GM19372 (cell line): ENCODE measurements around the gene DLG5.
"Not testable (repeated sequence)": the region's sequence is repeated elsewhere in the genome, so short reads cannot be mapped to it uniquely, and the experiment has no call there.

ENCODE experiments used
- ATAC-seq: cut with Tn5 transposase; IDR thresholded peaks from one replicate; pipeline ENCODE4 v1.9.1; 2021; ENCODE audit warnings: mild to moderate bottlenecking, low read depth, moderate library complexity; ENCODE audit not compliant: unreplicated experiment

The DLG5 gene

GRCh38 chr10:77780180-77780579 is 146.4 kb downstream of the DLG5 start:
- no peak for ATAC-seq

- no peak for ATAC-seq
Measured at GRCh38 chr10:77776487-77776886, 150.1 kb downstream of the DLG5 start.

- no peak for ATAC-seq
Measured at GRCh38 chr10:77774940-77775391, 151.6 kb downstream of the DLG5 start.

GRCh38 chr10:77773631-77774426 is 152.7 kb downstream of the DLG5 start:
- no peak for ATAC-seq

- ATAC-seq = not testable (repeated sequence)
Measured at GRCh38 chr10:77772852-77773600, 153.5 kb downstream of the DLG5 start.

GRCh38 chr10:77771851-77772250 is 154.7 kb downstream of the DLG5 start:
- ATAC-seq = no peak

GRCh38 chr10:77771450-77771849 is 155.1 kb downstream of the DLG5 start:
- ATAC-seq = no peak

- no peak for ATAC-seq
Measured at GRCh38 chr10:77770868-77771175, 155.7 kb downstream of the DLG5 start.

- no peak for ATAC-seq
Measured at GRCh38 chr10:77770081-77770867, 156.3 kb downstream of the DLG5 start.

GRCh38 chr10:77768039-77768438 is 158.5 kb downstream of the DLG5 start:
- ATAC-seq = no peak

- no peak for ATAC-seq
Measured at GRCh38 chr10:77763453-77764430, 162.8 kb downstream of the DLG5 start.

- ATAC-seq = not testable (repeated sequence)
Measured at GRCh38 chr10:77758406-77758805, 168.1 kb downstream of the DLG5 start.

- ATAC-seq = no peak
Measured at GRCh38 chr10:77756319-77757232, 170.0 kb downstream of the DLG5 start.

- ATAC-seq = no peak
Measured at GRCh38 chr10:77746047-77746707, 180.4 kb downstream of the DLG5 start.

- no peak for ATAC-seq
Measured at GRCh38 chr10:77744245-77744644, 182.3 kb downstream of the DLG5 start.

- ATAC-seq = no peak
Measured at GRCh38 chr10:77742172-77742571, 184.4 kb downstream of the DLG5 start.

GRCh38 chr10:77741746-77742145 is 184.8 kb downstream of the DLG5 start:
- no peak for ATAC-seq
